A673 (cell line): ENCODE measurements around the gene CHTF8. TPM values are rescaled to one million over a fixed set of nuclear protein-coding genes. Genes with fewer than 3 reads are reported as not detected.

Experiments
- BruUV-seq: library from RNA; stranded (reverse); fragments of 400-500 nt; replicated peaks from 2 replicates; lab custom pipeline; 2021; lab: Mats Ljungman, UMichigan
- CTCF ChIA-PET: fragments of 300-600 bp; sonication (Branson Sonifier 250); formaldehyde crosslinking; loops from one replicate; lab custom pipeline; 2022; ENCODE audit warnings: antibody characterized with exemption; lab: Charles Lee
- POLR2A ChIA-PET: fragments of 300-600 bp; sonication (Branson Sonifier 250); formaldehyde crosslinking; loops from one replicate; lab custom pipeline; 2022; ENCODE audit warnings: antibody characterized with exemption; ENCODE audit not compliant: low non-redundant PET; lab: Charles Lee
- DNase-seq: peaks from one replicate; pipeline ENCODE4 v3.0.0-alpha.2; 2015; ENCODE audit warnings: low spot score
- H3K27ac ChIP-seq: fragments of 200-600 bp; sonication (generic); 2 replicates; pipeline ENCODE4 v1.5.1; 2016; ENCODE audit warnings: mixed run types, low read depth, mild to moderate bottlenecking, mixed read lengths, antibody characterized with exemption, low read length; ENCODE audit not compliant: poor library complexity, severe bottlenecking
- H3K27me3 ChIP-seq: fragments of 200-600 bp; sonication (generic); replicated peaks from 2 replicates; pipeline ENCODE4 v1.6.1; 2017; ENCODE audit warnings: mixed run types, low read depth, mild to moderate bottlenecking, mixed read lengths, antibody characterized with exemption, low read length; ENCODE audit not compliant: insufficient read depth, poor library complexity
- H3K36me3 ChIP-seq: fragments of 200-600 bp; sonication (generic); 2 replicates; pipeline ENCODE4 v1.6.1; 2016; ENCODE audit warnings: mixed run types, mild to moderate bottlenecking, mixed read lengths, antibody characterized with exemption, low read length; ENCODE audit not compliant: insufficient read depth, poor library complexity, severe bottlenecking
- H3K4me1 ChIP-seq: fragments of 200-600 bp; sonication (generic); 2 replicates; pipeline ENCODE4 v1.6.1; 2017; ENCODE audit warnings: mixed run types, mild to moderate bottlenecking, mixed read lengths, antibody characterized with exemption, low read length; ENCODE audit not compliant: insufficient read depth, poor library complexity, severe bottlenecking
- H3K4me3 ChIP-seq: fragments of 200-600 bp; sonication (generic); 2 replicates; pipeline ENCODE4 v1.5.1; 2016; ENCODE audit warnings: low read depth, mixed run types, mild to moderate bottlenecking, mixed read lengths, low read length; ENCODE audit not compliant: poor library complexity, severe bottlenecking
- H3K9me3 ChIP-seq: fragments of 200-600 bp; sonication (generic); 2 replicates; pipeline ENCODE4 v1.6.1; 2016; ENCODE audit warnings: mixed run types, low read depth, mild to moderate bottlenecking, mixed read lengths, antibody characterized with exemption, low read length; ENCODE audit not compliant: poor library complexity, severe bottlenecking
- EZH2 ChIP-seq: fragments of 200-600 bp; sonication (generic); IDR thresholded peaks from 2 replicates; pipeline ENCODE4 v1.6.1; 2017; ENCODE audit warnings: borderline replicate concordance, low read depth, mild to moderate bottlenecking, mixed read lengths, antibody characterized with exemption, low read length; ENCODE audit not compliant: poor library complexity, severe bottlenecking
- intact Hi-C: fragments of 100-400 bp; cut with micrococcal nuclease; formaldehyde crosslinking; loops from one replicate; pipeline ENCODE4 v1.10.0; 2022; ENCODE audit not compliant: unreplicated experiment
- total RNA-seq: library from RNA; stranded (reverse); gene quantifications from 2 replicates; pipeline ENCODE4 v1.2.3, GENCODE V29; 2021
- TF ChIP-seq, protein P1 (sequence below): fragments of 300-800, 200-600 bp; sonication (generic); conservative IDR thresholded peaks from 2 replicates; pipeline ENCODE4 v1.5.1; 2017; ENCODE audit warnings: low read depth, mild to moderate bottlenecking, antibody characterized with exemption, low read length, moderate library complexity, mixed read lengths

Gene CHTF8
- total RNA-seq, 1 experiment from 2014 or later = 113 TPM

DNA sequence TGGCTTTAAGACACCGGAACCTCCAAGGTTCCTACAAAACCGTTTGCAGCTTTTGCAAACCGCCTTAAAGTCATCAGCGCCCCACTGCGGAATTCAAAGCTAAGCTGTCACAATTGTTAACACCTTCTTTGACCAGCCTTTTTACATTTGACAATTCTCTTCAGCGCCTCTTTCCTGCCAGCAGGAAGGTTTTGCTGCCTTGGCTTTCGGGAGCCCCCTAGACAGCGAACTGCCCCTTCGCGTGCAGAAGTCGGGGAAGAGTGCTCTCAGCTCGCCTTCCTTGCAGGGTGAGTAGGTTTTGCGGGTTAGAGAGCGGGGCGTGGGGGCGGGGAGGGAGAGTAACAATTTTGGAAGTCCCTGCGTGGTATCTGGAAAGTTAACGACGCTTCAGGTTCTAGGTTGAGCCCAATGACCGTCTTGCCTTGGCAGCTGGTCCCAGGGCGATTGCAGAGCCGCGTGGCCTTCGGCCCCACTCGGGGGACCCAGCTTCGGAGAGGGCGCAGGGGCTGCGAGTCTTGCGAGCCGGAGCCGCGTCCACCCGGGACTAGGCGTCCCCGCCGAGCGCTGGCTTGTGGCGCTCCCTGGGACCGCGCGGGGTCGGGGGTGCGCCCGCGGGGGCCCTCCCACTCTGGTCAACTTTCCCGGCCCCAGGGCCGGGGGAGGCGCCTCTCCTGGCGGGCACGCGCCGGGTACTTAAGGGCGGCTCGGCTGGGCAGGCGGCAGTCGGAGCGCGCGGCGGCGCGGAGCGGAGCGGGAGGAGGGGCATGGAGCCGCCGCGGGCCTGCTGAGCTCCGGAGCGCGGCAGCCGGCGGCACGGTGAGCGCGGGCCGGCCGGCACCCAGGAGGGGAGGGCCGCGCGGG is 26.7 kb downstream of the CHTF8 start, which contains the start of gene HAS3:
Gene HAS3, plus strand, starts transcription at position 153 of the 861 bp plus-strand sequence. CDS start 3,743 bp downstream, outside the sequence.
- Histone ChIP-seq H3K36me3 (no peaks in the 10 kb centered on the region), H3K9me3 (no peaks in the 10 kb centered on the region), H3K4me3 (peak within 1 kb of the TSS; percentile 66), H3K4me1 (peaks cover 8% of the 10 kb centered on the region), H3K27ac (no peak within 1 kb of the TSS), H3K27me3 (no peaks in the 10 kb centered on the region)
- CTCF ChIA-PET = interaction anchor here (0.5 to 1.7 kb wide), 5 partner anchors 18 to 577 kb away, joined by 3 to 12 read pairs (median 5); no protein-coding TSS in a partner anchor
- intact Hi-C loops = loop anchor here (1.0 to 5.0 kb wide), 4 partner anchors 108 to 577 kb away; no protein-coding TSS in a partner anchor
- TF ChIP-seq EZH2 = no peak
- TF ChIP-seq, protein P1, sequence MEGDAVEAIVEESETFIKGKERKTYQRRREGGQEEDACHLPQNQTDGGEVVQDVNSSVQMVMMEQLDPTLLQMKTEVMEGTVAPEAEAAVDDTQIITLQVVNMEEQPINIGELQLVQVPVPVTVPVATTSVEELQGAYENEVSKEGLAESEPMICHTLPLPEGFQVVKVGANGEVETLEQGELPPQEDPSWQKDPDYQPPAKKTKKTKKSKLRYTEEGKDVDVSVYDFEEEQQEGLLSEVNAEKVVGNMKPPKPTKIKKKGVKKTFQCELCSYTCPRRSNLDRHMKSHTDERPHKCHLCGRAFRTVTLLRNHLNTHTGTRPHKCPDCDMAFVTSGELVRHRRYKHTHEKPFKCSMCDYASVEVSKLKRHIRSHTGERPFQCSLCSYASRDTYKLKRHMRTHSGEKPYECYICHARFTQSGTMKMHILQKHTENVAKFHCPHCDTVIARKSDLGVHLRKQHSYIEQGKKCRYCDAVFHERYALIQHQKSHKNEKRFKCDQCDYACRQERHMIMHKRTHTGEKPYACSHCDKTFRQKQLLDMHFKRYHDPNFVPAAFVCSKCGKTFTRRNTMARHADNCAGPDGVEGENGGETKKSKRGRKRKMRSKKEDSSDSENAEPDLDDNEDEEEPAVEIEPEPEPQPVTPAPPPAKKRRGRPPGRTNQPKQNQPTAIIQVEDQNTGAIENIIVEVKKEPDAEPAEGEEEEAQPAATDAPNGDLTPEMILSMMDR = peak; percentile 63
- peak; percentile 79 for DNase-seq
- POLR2A ChIA-PET = no interaction called here
- BruUV-seq = no TSS peak

DNA sequence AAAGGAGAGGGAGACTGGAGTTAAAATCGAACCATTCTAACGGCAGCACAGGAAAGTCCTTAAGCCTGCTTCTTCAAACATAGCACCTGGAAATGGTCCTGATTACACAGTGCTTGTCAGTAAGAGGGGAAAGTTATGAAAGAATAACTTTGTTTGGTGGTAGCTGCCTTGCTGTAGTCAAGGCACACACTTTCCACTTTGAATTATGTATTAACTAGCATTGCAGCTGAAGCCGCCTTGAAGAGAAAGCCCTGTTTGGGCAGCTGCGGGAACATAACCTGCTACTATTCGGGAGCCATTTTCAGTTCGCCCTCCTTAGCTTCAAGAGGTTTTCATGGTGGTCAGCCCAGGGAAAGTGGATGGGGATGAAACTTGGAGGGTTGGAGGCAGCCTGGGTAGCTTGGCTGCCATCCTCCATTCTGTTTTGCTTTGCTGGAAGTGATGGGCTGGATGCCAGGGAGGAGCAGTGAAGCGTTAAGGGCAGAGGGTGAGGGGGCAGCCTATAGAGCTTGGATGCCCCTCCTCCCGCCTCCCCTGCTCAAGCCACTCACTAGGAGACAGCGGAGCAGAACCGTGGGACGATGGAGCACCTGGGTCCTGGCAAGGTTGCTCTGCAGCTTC is 32.2 kb downstream of the CHTF8 start:
- intact Hi-C loops = no loop called here
- TF ChIP-seq EZH2 = no peak
- TF ChIP-seq, protein P1 = no peak
- ChIA-PET POLR2A (no interaction called here), CTCF (no interaction called here)
- H3K9me3 ChIP-seq = no peaks in the 10 kb centered on the region
- H3K27me3 ChIP-seq = no peaks in the 10 kb centered on the region
- H3K36me3 ChIP-seq = no peaks in the 10 kb centered on the region
- peaks cover 10% of the 10 kb centered on the region for H3K4me1 ChIP-seq
- H3K27ac ChIP-seq = no peak overlapping the region
- no peak for DNase-seq
- no TSS peak for BruUV-seq
- no peak overlapping the region for H3K4me3 ChIP-seq

DNA sequence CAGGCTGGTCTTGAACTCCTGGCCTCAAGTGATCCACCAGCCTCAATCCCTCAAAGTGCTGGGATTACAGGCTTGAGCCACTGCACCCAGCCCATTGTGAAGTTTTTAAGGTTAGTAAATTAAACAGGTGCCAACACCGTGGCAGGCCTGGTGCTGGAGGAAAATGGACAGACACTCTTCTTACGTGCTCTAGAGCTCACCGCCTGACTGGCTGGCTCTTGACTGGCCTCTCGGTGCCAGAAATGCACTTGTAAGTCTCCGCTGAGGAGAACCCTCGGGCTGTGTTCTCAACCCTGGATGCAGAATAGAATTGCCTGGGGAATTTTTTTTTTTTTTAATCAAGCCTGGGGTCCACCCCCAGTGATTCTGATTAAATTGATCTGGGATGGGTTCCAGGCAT is 37.2 kb downstream of the CHTF8 start:
- no peak for TF ChIP-seq EZH2
- TF ChIP-seq, protein P1 = no peak
- no peak for DNase-seq
- H3K36me3 ChIP-seq = no peaks in the 10 kb centered on the region
- ChIA-PET CTCF (no interaction called here), POLR2A (no interaction called here)
- no peaks in the 10 kb centered on the region for H3K27me3 ChIP-seq
- no peak overlapping the region for H3K27ac ChIP-seq
- no peaks in the 10 kb centered on the region for H3K9me3 ChIP-seq
- H3K4me3 ChIP-seq = no peak overlapping the region
- intact Hi-C loops = no loop called here
- H3K4me1 ChIP-seq = peaks cover 10% of the 10 kb centered on the region
- BruUV-seq = no TSS peak
